Stimulated activated CD4-positive, alpha-beta T cell treated with anti-CD3 and anti-CD28 coated beads, Interleukin-15, amount 100 ng/mL, for 48 hours (primary cell): ENCODE data around the gene ULK4.
A peak's percentile ranks its signal among the peaks of the same experiment; 100 is the strongest.
"Not testable (repeated sequence)": the region's sequence is repeated elsewhere in the genome, so short reads cannot be mapped to it uniquely, and the experiment has no call there.

ENCODE experiments used
- DNase-seq, 2 donors: peaks; one replicate each; pipeline ENCODE4 v3.0.0-alpha.2; 2020; ENCODE audit warnings: low read depth in 2 of 2

The ULK4 gene

DNA sequence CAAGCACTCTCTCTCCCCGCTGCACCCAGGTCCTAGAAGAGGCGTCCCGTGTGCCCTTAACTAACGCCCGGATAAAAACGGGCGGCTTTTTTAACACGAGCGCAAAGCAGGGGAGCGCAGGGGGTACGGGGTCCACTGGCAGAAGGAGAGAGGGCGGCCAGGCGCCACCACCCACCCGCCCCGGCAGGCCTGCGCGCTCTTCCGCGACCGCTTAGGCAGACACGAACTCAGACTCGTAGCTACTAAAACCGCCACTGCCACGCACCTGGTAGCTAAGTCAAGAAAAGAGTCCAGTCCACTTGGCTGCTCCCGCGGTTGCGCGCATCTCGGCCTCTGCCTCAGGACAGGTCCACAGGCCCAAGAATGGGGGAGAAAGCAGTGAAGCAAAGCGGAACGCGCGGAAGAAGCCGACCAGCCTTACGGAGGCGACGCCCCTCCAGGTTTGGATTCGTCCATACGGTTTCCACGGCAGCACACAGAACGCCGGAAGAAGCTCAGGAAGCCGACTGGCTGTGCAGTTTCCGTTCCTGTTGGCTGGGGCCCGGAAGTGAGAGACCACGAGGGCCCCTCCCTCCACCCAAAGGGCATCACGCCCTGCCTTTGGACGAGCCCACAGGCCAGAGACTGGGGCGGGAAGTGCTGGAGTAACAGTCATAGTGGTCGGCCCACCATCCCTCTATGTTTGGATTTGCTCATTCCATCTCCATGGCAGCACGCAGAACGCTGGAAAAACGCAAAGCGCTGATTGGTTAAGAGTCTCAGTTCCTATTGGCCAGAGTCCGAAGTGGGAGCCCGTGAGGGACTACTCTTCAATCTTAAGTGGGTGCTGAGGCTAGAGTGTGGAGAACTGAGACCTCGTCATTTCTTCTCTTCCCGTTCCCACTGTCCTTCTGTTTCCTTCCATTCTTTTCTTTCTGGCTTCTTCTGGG, at the start of gene ULK4:
ULK4 (minus strand) TSS at position 353 of the 929 bp plus-strand sequence. CDS start 7,344 bp downstream, outside the sequence.
- DNase-seq, result peak; percentile 91 to 94

DNA sequence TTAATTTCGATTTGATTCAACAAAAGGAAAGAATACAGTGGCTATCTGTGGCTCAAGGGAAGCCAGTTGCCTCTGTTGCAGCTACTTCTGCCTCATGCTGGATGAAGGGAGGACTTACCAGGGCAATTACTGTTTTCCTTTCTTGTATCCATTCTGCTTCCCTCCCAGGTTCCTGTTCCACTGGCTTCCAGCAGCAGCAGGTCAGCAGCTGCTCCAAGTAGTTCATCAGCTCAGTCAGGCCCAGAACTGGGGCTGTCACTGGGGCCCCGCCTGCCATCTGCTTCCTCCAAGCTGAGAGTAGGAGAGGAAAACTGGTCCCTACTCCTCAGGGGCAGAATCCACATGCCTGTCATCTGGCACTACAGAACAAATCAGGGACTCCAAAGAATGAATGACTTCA, 48.6 kb upstream of the ULK4 start:
- no peak for DNase-seq

DNA sequence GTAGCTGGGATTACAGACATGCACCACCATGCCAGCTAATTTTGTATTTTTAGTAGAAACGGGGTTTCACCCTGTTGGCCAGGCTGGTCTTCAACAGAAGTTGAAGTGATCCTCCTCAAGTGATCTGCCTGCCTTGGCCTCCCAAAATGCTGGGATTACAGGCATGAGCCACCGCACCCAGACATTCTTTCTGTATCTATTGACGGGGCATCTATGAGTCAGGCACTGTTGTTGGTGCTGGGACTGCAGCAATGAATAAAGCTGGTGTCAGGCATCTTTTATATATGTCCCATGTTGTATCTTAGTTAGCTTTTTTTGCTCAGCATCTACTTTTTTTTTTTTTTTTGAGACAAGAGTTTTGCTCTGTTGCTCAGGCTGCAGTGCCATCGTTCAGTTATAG, 47.6 kb upstream of the ULK4 start:
- no peak for DNase-seq

DNA sequence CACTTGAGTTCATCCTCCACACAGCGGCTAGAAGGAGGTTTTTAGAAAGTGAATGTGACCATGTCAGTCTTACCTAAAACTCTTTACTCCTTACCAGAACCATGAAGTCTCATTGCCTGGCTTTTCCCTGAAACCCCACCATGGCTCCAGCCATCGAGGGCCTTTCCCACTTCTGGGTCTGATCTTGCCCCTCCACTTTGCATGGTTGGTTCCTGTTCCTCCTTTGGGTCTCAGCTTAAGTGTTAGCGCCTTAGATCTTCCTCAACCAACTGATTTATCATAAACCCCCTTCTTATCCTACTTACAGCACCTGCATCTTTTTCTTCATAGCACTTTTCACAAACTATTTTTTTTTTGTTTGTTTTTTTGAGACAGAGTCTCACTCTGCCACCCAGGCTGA, 45.9 kb upstream of the ULK4 start:
- DNase-seq, result no peak

DNA sequence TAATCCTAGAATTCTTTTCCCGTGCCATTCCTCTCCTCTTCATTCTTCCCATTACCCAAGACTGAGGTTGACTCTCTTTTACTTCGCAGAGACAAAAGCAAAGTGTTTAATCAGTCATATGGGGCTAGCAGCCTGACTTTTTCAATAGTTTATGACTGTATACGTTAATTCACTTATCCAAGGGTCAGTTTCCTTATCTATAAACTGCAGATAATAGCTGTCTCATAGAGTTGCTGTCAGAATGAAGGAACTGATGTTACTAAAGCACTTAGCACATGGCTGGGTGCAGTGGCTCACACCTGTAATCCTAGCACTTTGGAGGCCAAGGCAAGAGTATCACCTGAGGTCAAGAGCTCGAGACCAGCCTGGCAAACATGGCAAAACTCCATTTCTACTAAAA, 43.5 kb upstream of the ULK4 start:
- DNase-seq, result no peak

DNA sequence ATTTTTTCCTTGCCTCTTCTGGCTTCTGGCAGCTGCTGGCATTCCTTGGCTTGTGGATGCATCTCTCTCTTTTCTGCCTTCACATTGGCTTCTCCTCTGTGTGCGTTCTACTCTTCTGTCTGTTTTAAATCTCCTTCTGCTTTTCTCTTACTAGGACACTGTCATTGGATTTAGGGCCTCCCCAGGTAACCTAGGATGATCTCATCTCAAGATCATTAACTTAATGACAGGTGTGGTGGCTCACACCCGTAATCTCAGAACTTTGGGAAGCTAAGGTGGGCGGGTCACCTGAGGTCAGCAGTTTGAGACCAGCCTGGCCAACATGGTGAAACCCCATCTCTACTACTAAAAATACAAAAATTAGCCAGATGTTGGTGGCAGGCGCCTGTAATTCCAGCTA, 40.9 kb upstream of the ULK4 start:
- DNase-seq, result no peak

DNA sequence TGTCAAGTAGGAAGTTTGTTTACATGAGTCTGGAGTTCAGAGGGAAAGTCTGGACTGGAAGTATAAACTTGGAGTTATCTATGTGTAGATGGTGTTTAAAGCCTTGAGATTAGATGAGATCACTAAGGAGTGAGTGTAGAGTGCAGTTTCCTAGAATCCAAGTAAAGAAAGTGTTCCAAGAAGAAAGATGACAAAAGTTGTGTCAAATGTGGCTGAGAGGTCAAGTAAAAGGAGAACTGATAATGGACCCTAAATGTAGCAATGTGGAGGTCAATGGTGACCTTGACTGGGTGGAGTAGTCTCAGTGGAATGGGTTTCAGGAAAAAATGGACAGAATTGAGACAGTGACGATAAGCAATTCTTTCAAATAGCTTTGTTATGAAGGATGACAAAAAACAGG, 39.9 kb upstream of the ULK4 start:
- DNase-seq, result no peak

DNA sequence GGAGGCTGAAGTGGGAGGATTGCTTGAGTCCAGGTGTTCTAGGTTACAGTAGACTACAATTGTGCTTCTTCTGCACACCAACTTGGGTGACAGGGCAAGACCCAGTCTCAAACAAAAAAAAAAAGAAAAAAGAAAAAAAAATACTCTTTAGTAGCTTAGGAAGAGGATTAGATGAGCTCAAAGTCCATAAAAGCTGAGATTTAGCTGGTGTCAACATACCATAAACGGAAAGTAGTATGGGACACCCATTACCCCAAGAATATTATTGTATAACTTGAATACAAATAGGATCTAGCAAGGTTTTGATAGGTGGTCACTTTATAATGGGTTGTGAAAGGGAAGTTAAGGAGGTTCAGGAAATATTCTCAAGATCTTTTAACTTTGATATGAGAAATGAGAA, 38.0 kb upstream of the ULK4 start:
- no peak for DNase-seq

DNA sequence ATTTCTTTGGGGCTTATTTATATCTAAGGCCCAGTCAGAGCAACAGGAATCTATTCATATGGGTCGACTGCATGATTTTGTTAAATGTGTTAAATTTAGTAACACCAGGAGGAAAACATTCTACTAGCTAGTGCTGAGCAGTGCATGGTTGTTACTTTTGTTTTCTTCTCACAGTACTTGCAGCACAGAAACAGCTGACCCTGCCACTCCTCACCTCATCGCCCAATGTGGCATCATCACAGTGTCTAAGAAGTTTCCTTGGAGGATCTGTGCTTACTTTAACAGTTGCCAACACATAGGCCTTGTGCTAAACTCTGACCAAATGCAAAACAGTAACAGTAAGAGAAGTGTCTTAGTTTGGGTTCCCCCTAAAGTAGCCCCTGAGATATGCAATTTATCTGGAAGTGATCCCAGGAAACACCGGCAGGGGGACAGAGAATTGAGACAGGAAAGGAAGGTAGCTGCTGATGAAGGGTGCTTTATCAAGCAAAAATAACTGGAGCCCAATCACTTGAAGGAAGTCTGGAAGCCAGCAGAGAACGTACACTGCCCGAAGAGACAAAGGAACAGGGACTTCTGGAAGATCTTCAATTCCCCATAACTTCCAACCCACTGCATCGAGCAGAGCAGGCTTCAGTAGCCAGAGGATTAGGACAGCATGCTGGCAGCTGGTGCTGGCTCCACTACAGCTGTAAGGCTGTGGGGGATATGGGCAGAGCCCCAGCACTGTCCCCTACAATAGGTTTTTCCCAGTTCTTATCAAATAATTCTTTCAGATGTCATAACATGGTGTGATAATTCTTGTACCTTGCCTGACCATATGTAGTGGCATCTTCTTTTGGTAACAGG, 36.0 kb upstream of the ULK4 start:
- DNase-seq, result no peak

DNA sequence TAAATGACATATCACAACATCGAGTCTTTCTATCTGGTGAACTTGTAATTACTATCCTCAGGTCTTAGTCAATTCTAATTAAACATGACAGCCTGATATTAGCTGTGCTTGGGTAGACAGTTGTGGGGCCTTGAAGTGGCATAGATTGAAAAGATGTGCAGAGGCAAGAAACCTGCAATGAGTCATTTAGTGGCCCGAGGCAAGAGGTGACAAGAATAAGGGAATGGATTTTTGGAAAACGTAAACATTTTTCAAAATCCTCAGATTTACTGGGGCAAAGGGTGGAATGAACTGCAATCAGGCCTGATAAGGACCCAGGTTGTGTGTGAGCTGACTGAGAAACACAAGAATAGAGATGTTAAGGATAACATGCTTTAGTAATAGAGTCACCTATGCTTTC, 29.5 kb upstream of the ULK4 start:
- DNase-seq, result no peak

DNA sequence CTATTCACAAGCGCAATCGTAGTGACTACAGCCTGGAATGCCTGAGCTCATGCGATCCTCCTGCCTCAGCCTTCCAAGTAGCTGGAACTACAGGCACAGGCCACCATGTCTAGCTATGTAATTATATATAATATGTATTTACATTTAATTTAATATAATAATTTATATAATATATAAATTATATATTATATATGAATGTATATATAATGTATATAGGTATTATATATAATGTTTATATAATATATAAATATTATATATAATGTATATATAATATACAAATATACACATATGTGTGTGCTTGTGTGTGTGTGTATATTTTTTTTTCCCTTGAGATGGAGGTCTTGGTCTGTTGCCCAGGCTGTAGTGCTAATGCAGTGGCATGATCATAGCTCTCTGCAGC, 27.6 kb upstream of the ULK4 start:
- DNase-seq, result no peak

DNA sequence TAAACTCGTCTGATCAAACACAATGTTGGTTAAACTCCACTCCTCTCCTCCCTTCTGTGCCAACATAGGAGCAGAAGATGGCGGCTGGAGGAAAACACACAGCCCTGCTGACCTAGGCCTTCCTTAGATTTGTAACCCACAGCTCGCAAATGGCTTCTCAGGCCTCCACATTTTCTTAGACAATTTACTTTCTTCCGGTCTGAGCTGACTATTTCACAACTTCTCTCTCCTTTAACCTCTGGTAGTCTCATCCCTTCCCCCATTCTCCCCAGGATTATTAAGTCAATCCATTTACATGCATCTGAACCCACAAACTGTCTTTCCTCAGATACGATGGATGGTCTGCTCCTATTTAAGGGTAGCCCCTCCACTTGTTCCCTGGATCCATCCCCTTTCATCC, 25.7 kb upstream of the ULK4 start:
- no peak for DNase-seq

DNA sequence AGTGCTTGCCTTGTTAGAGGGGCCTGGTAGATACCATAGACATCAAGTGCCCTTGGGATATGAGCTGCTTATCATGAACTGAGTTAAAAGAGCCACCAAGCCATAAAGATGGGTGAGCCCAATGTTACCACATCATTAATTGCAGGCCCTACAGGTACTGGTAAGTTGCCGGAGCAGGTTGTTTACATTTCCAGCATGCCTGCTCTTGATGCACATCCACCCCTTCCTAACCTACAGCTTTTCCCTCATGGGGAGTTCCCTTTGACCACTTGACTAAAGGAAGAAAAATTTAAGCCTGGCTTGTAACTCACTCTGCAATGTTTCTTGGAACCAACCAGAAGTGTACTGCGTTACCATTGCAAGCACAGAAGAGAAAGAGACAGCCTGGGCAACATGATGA, 24.7 kb upstream of the ULK4 start:
- no peak for DNase-seq

DNA sequence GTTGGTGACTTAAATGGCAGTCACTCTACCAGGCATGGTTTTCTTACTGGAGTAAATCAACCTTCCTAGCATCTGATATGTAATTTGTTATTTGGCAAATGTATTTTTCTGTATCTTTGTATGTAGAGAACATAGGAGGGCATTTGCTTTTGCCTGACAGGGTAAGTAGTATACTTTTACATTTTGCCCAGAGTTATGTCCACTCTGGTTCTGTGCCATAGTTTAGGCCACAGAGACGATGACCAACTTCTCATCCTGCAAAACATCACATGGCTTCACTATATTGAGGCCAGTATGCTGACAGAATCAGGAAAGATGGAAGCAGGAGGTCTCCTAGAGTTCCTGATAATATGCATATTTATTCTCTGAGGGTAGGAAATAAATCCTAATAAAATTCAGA, 23.1 kb upstream of the ULK4 start:
- DNase-seq, result no peak

DNA sequence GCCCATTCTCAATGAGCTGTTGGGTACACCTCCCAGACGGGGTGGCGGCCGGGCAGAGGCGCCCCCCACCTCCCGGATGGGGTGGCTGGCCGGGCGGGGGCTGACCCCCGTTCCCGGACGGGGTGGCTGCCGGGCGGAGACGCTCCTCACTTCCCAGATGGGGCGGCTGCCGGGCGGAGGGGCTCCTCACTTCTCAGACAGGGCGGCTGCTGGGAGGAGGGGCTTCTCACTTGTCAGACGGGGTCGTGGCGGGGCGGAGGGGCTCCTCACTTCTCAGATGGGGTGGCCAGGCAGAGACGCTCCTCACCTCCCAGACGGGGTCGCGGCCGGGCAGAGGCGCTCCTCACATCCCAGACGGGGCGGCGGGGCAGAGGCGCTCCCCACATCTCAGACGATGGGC, 21.2 kb upstream of the ULK4 start:
- DNase-seq, result not testable (repeated sequence)

DNA sequence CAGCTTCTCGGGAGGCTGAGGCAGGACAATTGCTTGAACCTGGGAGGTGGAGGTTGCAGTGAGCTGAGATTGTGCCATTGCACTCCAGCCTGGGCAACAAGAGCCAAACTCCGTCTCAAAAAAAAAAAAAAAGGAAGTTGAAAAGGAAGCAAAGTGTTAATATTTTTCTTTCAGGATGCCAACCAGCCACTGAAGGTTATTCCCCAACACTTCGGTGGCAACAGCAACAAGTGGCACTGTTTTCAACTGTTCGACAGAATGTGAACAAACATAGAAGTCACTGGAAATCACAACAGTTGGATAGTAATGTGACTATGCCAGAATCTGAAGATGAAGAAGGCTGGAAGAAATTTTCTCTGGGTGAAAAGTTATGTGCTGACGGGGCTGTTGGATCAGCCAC, 15.5 kb upstream of the ULK4 start:
- not testable (repeated sequence) for DNase-seq

DNA sequence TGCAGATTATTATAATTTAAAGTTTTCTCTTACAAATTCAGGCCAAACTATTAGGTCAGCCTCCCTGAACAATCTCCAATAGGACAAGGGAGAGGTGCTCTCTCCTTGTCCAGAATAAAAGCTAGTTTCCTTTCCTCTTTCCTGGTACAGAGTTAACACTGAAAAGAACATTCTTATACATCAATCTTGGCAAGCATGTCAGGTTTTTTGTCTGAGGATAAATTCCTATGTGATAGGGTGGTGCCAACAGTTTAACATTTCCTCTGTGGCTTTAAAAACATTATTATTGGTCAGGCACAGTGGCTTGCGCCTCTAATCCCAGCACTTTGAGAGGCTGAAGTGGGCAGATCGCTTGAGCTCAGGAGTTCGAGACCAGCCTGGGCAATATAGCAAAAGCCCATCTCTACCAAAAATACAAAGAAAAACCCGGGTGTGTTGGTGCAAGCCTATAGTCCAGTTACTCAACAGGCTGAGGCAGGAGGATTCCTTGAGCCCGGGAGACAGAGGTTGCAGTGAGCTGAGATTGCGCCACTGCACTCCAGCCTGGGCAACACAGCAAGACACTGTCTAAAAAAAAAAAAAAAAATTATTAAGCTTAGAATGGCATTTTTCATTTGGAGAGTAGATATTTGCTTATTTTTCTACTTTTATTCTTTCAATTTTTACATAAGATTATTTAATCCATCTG, 13.7 kb upstream of the ULK4 start:
- DNase-seq, result no peak

DNA sequence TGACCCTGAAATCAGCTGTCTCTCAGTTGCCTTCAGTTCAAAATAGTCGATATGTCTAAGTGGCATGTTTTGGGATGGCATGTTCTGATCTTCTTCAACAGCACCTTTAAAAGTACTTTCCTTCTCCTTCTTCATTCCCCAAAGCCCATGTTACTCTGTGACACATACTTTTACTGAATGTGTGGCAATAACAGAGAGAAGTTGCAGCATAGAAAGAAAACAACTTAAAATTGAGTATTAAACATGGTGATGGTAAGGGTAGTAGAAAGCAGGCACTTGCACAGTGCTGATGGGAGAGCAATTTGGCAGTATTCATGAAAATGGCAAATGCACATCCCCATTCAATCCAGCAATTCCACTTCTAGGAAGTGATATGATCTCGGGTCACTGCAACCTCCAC, 12.3 kb upstream of the ULK4 start:
- no peak for DNase-seq

DNA sequence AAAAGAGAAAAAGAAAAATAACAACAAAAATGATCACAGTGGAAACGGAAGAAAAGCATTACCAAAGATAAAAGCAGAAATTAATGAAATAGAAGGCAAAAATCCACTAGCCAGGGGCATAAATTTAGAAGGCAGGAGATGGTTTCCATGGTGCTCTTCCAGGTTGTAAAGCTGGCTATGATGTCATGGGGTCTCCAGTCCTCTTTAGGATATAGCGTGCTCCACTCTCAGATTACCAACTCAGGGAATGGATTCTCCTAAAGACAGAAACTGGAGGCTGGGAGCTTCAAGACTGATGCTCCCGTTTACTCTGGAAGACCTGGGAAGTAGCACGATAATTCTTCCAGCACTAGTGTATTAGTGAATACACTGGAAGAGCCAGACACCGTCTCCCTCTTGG, 10.9 kb upstream of the ULK4 start:
- no peak for DNase-seq

DNA sequence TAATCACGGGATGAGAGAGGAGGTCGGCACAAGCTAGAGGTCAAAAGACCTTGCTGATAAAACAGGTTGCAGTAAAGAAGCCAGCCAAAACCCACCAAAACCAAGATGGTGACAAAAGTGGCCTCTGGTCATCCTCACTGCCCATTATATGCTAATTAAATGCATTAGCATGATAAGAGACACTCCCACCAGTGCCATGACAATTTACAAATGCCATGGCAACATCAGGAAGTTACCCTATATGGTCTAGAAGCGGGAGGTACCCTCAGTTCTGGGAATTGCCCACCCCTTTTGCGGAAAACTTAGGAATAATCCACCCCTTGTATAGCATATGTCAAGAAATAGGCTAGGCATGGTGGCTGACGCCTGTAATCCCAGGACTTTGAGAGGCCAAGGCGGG, 4.3 kb upstream of the ULK4 start:
- DNase-seq, result no peak

DNA sequence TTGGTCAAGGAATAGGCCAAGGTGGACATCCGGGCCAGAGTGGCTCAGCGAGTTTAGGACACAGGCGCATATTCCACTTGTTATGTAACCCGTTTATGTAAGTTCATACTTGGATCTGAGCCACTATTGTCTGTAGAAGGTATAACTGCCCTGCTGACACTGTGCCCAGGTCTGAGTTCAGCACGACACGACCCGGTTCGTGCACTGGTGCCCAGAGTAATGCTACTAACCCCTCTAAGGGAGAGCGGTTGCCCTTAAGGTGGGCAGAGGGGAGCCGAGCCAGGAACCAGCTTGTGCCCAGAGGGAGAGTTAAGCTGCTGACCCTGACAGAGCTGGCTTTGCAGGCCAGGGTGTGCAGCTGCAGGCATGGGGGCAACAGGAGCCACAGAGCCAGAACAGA, 1.9 kb upstream of the ULK4 start:
- no peak for DNase-seq
